ENCODE data around the gene NXNL1.
"Not testable (repeated sequence)": the region's sequence is repeated elsewhere in the genome, so short reads cannot be mapped to it uniquely, and the experiment has no call there.

Gene NXNL1, protein sequence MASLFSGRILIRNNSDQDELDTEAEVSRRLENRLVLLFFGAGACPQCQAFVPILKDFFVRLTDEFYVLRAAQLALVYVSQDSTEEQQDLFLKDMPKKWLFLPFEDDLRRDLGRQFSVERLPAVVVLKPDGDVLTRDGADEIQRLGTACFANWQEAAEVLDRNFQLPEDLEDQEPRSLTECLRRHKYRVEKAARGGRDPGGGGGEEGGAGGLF
- 0 reads per million in 17 experiments for total RNA-seq

DNA sequence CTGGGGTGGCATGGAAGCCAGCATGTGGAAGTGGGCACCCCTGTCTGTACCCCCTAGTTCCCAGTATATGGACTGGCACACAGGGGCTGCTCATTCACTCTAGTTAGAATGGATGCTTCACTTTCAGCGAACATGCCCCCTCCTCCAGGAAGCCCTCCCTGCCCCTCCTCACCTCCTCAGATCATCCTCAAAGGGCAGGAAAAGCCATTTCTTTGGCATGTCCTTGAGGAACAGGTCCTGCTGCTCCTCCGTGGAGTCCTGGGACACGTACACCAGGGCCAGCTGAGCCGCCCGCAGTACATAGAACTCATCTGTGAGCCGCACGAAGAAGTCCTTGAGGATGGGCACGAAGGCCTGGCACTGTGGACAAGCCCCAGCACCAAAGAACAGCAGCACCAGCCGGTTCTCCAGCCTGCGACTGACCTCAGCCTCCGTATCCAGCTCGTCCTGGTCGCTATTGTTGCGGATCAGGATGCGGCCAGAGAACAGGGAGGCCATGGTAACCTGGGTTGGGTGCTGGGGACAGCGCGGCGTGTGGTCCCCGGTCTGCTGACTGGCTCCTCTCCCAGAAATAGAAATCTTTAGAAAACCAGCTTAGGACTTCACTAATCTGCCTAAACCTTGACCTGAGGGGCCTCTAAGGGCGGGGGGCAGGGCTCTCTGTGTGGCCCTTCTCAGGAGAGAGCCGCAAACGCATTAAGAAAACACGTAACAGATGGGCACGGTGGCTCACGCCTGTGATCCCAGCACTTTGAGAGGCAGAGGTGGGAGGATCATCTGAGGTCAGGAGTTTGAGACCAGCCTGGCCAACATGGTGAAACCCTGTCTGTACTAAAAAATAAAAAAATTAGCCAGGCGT lies at the start of gene NXNL1:
NXNL1 (minus strand) TSS at position 555 of the 859 bp plus-strand sequence; CDS start at position 498, 57 bp downstream.
- DNase-seq, result no peak

DNA sequence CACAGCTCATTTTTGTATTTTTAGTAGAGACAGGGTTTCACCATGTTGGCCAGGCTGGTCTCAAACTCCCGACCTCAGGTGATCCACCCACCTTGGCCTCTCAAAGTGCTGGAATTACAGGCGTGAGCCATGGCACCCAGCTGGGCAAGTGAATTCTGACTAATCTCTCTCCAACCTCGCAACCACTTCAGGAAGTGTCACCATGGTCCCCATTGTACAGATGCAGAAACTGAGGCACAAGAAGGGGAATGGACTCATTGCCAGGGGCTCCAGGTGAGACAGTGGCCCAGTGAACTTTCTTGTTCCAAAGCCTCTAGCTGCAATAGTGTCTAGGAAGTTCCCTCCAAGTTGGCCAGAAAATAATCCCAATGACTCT lies 47.8 kb upstream of the NXNL1 start:
- not testable (repeated sequence) for DNase-seq

DNA sequence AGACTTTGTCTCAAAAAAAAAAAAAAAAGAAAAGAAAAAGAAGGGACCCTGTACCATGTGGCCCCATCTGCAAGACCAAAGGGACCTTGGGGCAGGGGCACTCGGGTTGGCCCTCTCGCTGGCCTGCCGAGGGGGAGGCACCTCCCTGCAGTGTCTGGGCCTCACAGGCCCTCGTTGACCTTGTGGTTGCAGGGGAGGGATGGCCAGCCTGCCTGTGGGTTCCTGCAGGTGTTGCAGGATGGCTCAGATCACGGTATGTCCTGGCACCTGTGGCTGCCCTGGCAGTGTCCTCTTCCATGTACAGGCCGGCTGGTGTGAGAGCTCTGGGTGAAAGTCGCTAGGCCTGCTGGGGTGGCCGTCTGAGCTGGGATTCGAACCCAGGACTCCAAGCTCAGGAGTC lies 46.0 kb upstream of the NXNL1 start:
- no peak for DNase-seq

DNA sequence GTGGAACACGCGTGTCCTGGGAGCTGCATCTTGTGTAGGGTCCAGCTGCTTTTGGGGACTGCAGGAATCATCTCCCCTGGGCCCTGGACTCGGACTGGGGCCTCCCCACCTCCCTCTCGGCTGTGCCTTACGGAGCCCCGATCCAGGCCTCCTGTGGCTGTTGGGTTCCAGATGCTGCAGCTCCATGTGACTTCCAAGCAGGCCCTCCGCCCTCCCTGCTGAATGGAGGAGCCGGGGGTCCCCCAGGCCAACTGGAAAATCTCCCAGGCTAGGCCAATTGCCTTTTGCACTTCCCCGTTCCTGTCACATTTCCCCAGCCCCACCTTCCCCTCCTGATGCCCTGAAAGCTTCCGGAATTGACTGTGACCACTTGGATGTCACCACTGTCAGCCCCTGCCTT lies 44.5 kb upstream of the NXNL1 start:
- DNase-seq, result no peak

DNA sequence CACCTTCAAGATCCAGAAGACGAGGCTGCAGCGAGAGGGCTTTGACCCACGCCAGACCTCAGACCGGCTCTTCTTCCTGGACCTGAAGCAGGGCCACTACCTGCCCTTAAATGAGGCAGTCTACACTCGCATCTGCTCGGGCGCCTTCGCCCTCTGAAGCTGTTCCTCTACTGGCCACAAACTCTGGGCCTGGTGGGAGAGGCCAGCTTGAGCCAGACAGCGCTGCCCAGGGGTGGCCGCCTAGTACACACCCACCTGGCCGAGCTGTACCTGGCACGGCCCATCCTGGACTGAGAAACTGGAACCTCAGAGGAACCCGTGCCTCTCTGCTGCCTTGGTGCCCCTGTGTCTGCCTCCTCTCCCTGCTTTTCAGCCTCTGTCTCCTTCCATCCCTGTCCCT lies 43.7 kb upstream of the NXNL1 start:
- no peak for DNase-seq

DNA sequence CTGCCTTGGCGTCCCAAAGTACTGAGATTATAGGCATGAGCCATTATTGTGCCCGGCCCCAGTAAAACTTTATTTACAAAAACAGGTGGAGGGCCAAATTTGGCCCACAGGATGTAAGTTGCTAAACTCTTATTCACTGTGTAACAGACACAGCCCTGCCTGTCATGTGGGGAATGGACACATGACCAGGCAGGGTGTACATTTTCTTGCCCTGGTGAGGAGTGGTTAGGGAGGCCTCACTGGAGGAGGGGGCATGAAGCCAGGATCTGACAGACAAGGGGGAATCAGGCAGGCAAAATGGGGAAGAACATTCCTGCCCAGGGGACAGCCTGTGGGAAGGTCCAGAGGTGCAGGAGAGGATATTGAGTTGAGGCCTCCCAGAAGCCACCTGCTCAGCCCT lies 43.3 kb upstream of the NXNL1 start:
- DNase-seq, result peak; percentile 31 to 55 (median 54)

DNA sequence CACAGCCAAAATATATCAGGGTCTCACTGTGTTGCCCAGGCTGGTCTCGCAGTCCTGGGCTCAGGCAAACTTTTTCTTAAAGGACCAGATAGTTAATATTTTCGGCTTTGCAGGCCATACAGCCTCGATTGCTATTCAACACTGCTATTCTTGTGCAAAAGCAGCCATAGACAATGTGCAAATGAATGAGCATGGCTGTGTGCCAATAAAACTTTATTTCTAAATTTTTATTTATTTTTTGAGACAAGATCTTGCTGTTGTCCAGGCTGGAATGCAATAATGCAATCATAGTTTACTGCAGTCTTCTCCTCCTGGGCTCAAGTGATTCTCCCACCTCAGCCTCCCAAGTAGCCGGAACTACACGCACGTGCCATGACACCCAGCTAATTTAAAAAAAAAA lies 42.5 kb upstream of the NXNL1 start:
- no peak for DNase-seq

DNA sequence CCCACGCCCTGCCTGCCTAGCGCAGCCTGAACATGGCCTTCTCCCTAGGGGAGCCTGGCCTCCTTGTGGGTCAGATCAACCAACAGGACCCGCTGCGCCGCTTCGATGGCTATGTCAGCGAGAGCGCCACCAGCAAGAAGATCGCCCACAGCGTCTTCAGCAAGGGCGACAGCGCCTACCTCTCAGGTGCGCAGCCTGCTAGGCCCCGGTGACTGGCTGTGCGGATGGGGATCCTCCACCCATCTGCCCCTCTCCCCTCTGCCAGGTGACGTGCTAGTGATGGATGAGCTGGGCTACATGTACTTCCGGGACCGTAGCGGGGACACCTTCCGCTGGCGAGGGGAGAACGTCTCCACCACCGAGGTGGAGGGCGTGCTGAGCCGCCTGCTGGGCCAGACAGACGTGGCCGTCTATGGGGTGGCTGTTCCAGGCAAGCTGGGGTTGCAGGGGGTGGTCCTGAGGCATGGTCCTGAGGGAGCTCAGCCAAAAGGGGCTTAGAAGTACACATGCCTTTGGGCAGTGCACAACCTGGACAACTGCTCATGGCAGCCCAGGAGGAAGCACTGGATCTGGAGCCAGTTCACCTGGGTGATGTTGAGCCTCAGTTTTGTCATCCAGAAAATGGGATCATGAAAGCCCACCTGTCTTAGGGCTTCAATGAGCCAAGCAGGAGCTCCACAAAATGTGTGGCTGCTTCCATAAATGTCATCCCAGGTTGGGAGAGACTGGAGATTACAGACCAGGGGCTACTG lies 39.9 kb upstream of the NXNL1 start:
- DNase-seq, result no peak

DNA sequence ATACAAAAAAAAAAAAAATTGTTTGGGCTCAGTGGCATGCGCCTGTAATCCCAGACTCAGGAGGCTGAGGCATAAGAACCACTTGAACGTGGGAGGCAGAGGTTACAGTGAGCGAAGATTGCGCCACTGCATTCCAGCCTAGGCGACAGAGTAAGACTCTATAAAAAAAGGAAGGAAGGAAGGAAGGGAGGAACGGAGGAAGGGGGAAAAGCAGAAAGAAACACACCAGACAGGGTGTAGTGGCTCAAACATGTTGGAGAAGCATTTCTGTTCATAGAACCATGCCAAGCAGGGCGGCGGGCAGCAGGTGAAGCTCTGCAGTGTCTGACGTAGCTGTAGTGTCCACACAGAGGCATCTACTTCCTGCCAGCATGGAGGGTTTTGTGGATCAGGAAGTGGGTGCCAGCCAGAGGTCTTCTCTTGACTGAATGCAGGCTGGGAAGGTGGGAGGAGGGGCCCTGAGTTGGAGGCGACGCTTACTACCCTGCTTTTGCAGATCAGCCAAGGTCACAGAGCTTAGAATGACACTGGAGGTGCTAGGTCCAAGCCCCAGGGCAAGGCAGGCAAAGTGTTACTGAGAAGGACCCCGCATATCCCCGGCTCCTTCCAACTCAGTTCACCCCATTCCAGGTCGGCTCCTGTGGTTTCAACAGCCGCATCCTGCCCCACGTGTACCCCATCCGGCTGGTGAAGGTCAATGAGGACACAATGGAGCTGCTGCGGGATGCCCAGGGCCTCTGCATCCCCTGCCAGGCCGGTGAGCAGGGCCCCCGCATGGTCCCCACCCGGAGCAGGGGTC lies 39.1 kb upstream of the NXNL1 start:
- DNase-seq, result peak; percentile 78 to 88 (median 86)

DNA sequence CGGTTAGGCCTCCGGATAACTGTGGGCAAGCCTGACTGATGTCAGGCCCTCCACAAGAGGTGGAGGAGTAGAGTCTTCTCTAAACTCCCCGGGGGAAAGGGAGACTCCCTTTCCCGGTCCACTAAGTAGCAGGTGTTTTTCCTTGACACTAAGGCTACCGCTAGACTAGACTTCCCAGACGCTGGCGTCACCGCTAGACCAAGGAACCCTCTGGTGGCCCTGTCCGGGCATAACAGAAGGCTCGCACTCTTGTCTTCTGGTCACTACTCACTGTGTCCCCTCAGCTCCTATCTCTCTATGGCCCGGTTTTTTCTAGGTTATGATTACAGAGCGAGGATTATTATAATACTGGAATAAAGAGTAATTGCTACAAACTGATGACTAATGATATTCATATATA lies 38.3 kb upstream of the NXNL1 start:
- DNase-seq, result not testable (repeated sequence)

DNA sequence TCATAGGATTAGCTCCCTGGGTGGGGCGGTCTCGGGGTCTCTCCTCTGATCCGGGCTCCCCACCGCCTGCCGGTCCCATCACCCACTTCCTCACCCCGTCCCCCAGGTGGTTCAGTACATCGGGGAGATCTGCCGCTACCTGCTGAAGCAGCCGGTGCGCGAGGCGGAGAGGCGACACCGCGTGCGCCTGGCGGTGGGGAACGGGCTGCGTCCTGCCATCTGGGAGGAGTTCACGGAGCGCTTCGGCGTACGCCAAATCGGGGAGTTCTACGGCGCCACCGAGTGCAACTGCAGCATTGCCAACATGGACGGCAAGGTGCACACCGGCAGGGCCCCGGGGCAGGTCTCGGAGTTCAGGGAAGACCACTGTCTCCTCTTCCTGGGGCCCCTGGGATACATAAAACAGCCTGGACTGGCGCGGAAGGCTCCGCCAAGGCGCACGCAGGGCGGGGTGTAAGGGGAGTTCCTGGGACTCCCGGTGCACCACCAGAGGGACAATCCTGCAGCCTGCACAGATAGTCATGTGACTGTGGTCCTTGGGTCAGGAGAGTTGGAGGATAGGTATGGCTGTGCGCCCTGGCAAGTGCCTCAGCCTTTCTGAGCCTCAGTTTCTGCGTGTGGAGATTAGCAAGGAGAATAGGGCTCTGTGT lies 36.5 kb upstream of the NXNL1 start:
- DNase-seq, result no peak

DNA sequence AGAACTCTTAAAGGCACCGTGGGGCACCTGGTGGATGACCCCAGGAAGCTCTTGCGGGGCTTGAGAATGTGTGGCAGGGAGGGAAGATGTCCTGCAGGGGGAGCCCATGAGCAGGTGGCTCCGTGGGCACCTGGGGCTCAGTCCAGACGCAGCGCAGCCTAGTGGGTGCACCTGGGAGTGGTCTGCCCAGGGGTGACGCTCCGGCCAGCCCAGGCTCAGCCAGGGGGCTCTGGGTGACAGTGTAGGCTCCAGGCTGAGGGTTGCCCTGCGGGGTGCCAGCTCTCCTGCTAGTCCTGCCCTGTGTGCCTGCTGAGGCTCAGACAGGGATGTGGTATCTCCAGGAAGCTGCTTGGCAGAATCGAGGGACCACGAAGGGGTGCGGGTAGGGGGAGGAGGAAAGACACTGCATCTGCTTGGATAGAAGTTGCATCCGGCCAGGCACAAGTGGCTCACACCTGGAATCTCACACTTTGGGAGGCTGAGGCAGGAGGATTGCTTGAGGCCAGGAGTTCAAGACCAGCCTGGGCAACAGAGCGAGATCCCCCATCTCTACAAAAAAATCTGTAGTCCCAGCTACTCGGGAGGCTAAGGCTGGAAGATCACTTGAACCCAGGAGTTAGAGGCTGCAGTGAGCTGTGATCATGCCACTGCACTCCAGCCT lies 35.7 kb upstream of the NXNL1 start:
- DNase-seq, result peak; percentile 78 to 90 (median 84)

DNA sequence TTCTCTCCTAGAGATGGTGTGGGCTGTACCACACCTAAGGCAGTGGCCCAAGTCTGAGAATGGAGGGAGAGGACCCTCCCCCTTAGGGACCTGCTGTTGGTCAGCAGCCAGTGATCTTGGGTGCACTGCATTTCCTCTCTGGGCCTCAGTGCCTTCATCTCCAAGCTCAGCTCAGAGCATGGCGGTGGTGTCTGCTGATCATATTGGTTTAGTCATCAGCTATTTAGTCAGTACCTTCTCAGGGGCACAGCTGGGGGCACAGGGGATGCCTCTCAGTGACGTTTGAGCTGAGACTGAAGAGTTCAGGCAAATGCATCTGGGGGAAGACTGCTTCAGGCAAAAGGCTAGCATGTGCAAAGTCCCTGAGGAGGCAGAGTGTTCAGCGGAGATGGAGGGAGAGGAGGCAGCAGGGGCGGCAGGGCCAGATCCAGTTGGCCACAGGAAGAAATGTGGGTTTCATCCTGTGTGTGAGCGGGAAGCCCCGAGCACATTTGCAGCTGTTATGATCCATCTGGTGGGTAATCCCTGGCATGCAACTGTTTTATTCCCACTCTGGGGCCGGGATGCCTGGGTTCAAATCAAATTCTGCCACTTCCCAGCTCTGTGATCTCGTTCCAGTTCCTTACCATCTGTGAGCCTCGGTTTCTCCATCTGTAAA lies 35.0 kb upstream of the NXNL1 start:
- DNase-seq, result no peak

DNA sequence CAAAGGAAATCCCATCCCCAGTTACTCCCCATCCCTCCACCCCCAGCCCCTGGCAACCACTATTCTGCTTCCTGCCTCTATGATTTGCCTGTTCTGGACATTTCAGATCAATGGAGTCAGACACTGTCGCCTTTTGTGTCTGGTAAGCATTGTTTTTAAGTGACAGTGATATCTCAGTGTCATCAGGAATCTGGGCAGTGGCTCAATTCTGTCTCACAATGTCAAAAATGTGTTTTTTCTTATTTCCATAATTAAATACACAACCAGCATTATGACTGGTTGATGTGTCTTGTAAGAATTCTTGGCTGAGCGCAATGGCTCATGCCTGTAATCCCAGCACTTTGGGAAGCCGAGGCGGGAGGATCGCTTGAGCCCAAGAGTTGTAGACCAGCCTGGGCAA lies 30.6 kb upstream of the NXNL1 start:
- DNase-seq, result no peak

DNA sequence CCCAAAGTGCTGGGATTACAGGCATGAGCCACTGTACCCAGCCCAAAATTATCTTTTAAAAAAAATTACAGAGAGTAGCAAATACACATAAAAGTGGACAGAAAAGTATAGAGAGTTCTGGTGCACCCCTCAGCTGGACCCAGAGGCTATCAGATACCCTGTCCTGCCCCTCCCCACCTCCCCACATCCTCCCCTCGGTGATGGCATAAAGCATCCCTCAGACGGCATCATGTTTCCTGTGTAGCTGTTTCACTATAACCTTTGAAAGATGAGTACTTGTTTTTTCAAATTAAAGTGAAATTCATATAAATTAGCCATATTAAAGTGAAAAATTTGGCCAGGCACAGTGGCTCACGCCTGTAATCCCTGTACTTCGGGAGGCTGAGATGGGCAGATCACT lies 29.7 kb upstream of the NXNL1 start:
- DNase-seq, result no peak

DNA sequence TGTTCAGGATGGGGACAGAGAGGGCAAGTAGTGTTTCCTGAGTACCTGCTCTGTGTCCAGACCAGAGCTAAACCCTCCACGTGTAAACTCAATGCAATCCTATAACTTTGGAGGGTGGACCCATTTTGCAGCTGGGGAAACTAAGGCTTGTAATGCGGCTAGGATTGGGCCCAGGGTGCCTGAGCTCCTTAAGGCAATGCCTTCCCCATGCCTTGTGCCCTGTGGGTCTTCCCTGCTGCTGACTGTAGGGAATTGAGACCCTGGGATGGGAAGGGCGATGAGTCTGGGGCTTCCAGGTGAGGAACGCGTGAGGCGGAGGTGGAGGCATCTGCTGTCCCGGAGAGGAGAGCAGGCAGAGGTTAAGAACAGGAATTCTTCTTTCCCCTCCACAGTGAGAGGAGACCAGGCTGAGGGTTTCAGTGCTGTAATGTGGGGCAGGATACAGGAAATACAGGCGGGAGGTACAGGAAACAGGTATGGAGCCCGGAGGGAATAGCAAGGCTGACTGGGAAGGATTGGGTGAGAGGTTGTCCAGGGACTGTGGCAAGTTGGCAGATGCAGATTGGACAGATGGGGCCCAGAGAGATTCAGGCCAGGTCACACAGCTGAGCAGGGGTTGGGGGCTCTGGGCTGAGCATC lies 28.8 kb upstream of the NXNL1 start:
- no peak for DNase-seq

DNA sequence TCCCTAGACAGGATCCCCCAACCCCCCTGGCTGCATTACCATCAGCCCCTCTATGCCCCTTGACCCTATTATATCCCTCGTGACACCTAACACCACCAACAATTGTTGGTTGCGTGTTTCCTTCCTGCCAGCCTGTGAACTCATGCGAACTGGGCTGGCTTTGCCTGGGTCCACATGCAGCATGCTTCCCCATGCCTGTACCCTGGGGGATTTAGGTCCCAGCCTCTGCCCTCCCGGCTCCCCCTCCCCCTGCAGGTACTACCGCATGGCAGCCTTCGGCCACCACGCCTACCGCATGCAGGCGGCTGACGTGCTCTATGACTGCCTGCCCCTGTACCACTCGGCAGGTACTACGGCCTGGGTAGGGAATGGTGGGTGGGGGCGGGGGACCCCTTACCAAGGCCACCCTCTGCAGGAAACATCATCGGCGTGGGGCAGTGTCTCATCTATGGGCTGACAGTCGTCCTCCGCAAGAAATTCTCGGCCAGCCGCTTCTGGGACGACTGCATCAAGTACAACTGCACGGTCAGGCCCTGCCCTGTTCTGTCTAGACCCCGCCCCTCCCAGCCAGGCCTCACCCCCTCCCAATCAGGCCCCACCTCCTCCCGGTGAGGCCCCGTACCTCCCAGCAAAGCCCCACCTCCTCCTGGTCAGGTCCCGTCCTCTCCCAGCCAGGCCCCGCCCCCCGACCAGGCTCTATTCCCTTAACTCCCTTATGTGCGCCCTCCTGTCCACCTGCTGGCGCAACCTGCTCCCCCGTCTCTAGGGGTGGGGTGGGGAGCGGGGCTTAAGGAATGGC lies 28.1 kb upstream of the NXNL1 start:
- DNase-seq, result peak in 2 of 4 experiments; percentile 55 to 72

DNA sequence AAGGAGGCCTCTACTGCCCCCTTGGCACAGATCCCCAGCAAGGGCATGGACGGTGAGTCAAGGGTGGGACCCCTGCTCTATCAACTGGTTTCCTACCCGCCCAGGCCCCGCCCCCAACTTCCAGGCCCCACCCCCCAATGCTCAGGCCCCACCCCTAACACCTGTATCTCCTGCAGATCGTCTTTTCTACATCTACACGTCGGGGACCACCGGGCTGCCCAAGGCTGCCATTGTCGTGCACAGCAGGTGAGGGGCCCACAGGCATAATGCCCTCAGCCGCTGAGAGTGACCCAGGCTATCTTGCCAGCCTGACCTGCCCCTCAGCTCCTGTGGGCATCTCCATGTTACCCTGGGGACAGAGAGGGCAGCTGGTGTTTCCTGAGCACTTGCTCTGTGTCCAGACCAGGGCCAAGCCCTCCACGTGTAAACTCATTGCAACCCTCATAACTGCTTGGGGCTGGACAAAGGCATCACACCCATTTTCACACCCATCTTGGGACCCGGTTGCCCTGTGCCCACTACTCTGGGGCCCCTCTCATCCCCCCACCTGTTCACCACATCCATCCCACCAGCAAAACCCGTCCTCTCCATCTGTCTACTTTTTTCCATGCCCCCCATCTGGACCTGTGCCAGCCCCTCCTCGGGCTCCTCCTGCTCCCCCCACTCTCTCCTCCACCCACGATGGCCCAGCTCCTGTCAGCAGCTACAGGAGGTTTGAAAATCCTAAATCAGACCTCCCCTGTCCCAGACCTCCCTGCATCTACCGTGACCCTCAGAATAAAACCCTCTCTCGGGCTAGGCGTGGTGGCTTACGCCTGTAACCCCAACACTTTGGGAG lies 26.8 kb upstream of the NXNL1 start:
- DNase-seq, result no peak
